ENCODE data around the gene PIP4K2A.
"Not testable (repeated sequence)": the region's sequence is repeated elsewhere in the genome, so short reads cannot be mapped to it uniquely, and the experiment has no call there.

Gene PIP4K2A

GRCh38 chr10:22544325-22545068 is 169.9 kb downstream of the PIP4K2A start:
- no peak for DNase-seq

- no peak for DNase-seq
Measured at GRCh38 chr10:22542773-22543172, 171.6 kb downstream of the PIP4K2A start.

- no peak for DNase-seq
Measured at GRCh38 chr10:22541900-22542299, 172.5 kb downstream of the PIP4K2A start.

- DNase-seq: no peak
Measured at GRCh38 chr10:22539579-22540298, 174.6 kb downstream of the PIP4K2A start.

- DNase-seq: no peak
Measured at GRCh38 chr10:22537810-22538209, 176.6 kb downstream of the PIP4K2A start.

GRCh38 chr10:22536620-22537019 is 177.8 kb downstream of the PIP4K2A start:
- no peak for DNase-seq

- no peak for DNase-seq
Measured at GRCh38 chr10:22534849-22535604, 179.4 kb downstream of the PIP4K2A start.

- DNase-seq: no peak
Measured at GRCh38 chr10:22531441-22531840, 182.9 kb downstream of the PIP4K2A start.

- no peak for DNase-seq
Measured at GRCh38 chr10:22531008-22531407, 183.4 kb downstream of the PIP4K2A start.

GRCh38 chr10:22527520-22527919 is 186.9 kb downstream of the PIP4K2A start:
- no peak for DNase-seq

- not testable (repeated sequence) for DNase-seq
Measured at GRCh38 chr10:22524333-22524732, 190.0 kb downstream of the PIP4K2A start.

- DNase-seq: not testable (repeated sequence)
Measured at GRCh38 chr10:22520645-22521044, 193.7 kb downstream of the PIP4K2A start.

- no peak for DNase-seq
Measured at GRCh38 chr10:22518167-22518724, 196.1 kb downstream of the PIP4K2A start.

GRCh38 chr10:22515009-22515408 is 199.4 kb downstream of the PIP4K2A start:
- no peak for DNase-seq

GRCh38 chr10:22514414-22514758 is 200.0 kb downstream of the PIP4K2A start:
- not testable (repeated sequence) for DNase-seq

- not testable (repeated sequence) for DNase-seq
Measured at GRCh38 chr10:22513483-22514413, 200.6 kb downstream of the PIP4K2A start.

- not testable (repeated sequence) for DNase-seq
Measured at GRCh38 chr10:22512015-22512414, 202.4 kb downstream of the PIP4K2A start.

GRCh38 chr10:22508214-22508613 is 206.2 kb downstream of the PIP4K2A start:
- DNase-seq: not testable (repeated sequence)

GRCh38 chr10:22505911-22506685 is 208.3 kb downstream of the PIP4K2A start:
- peak; percentile 31 for DNase-seq

GRCh38 chr10:22504766-22505165 is 209.6 kb downstream of the PIP4K2A start:
- DNase-seq: no peak
